OCI-LY3 (cell line): ENCODE measurements around the gene NFIA.

Experiments used
- EZH2phosphoT487 ChIP-seq: fragments of 200-600 bp; shearing (Covaris generic); IDR thresholded peaks from 2 replicates; pipeline ENCODE4 v1.6.1; 2018; ENCODE audit warnings: antibody characterized with exemption, mixed run types, low read depth
- TF ChIP-seq, protein P1 (sequence below): fragments of 200-600, 300-600 bp; sonication (generic); IDR thresholded peaks from 2 replicates; pipeline ENCODE4 v1.5.1; 2014; ENCODE audit warnings: antibody characterized with exemption, low read length, low read depth

DNA sequence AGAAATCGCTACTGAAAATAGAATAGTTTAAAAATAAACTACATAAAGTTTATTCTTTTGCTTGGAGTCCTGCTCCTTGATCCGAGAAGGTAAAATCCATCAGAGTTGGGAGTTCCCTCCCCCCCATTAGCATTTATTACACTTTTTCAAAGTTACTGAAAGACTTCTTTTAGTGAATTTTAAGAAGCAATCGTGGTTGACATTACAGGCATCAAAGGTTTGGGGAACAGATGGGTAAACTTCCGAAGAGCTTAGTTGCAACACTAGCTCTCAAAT is 31.0 kb upstream of the NFIA start:
- TF ChIP-seq, protein P1, sequence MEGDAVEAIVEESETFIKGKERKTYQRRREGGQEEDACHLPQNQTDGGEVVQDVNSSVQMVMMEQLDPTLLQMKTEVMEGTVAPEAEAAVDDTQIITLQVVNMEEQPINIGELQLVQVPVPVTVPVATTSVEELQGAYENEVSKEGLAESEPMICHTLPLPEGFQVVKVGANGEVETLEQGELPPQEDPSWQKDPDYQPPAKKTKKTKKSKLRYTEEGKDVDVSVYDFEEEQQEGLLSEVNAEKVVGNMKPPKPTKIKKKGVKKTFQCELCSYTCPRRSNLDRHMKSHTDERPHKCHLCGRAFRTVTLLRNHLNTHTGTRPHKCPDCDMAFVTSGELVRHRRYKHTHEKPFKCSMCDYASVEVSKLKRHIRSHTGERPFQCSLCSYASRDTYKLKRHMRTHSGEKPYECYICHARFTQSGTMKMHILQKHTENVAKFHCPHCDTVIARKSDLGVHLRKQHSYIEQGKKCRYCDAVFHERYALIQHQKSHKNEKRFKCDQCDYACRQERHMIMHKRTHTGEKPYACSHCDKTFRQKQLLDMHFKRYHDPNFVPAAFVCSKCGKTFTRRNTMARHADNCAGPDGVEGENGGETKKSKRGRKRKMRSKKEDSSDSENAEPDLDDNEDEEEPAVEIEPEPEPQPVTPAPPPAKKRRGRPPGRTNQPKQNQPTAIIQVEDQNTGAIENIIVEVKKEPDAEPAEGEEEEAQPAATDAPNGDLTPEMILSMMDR = no peak
- no peak for TF ChIP-seq EZH2phosphoT487
